ENCODE data around the gene IFNAR2.

DNA sequence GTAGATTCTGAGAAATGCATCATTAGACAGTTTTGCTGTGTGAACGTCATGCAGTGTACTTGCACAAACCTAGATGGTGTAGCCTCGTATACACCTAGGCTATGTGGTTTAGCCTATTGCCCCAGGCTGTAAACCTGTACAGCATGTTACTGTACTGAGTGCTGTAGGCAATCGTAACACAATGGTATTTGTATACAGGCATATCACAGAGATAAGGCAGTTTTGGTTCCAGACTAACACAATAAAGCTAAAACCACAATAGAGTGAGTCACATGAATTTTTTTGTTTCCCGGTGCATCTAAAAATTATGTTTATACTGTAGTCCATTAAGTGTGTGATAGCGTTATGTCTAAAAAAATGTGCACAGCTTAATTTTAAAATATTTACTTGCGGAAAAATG lies 43.3 kb downstream of the IFNAR2 start:
- TF ChIP-seq POLR2AphosphoS5 (IDR thresholded peaks at IDR 0.05), result no peak
- TF ChIP-seq, protein P1, sequence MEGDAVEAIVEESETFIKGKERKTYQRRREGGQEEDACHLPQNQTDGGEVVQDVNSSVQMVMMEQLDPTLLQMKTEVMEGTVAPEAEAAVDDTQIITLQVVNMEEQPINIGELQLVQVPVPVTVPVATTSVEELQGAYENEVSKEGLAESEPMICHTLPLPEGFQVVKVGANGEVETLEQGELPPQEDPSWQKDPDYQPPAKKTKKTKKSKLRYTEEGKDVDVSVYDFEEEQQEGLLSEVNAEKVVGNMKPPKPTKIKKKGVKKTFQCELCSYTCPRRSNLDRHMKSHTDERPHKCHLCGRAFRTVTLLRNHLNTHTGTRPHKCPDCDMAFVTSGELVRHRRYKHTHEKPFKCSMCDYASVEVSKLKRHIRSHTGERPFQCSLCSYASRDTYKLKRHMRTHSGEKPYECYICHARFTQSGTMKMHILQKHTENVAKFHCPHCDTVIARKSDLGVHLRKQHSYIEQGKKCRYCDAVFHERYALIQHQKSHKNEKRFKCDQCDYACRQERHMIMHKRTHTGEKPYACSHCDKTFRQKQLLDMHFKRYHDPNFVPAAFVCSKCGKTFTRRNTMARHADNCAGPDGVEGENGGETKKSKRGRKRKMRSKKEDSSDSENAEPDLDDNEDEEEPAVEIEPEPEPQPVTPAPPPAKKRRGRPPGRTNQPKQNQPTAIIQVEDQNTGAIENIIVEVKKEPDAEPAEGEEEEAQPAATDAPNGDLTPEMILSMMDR (IDR thresholded peaks at IDR 0.05), result no peak
